Activated T-cell treated with anti-CD3 and anti-CD28 coated beads, Interleukin-2, amount 50 U/mL, for 72 hours (primary cell): Measurements from ENCODE around the gene CIT. TPM values are rescaled to one million over a fixed set of nuclear protein-coding genes. Genes with fewer than 3 reads are reported as not detected.
A peak's percentile ranks its signal among the peaks of the same experiment; 100 is the strongest.
"Not testable (repeated sequence)": the region's sequence is repeated elsewhere in the genome, so short reads cannot be mapped to it uniquely, and the experiment has no call there.

Experiments
- ATAC-seq, 2 donors: fragments of 150-1000 bp; cut with Tn5 transposase; replicated peaks in 1 of 2; 2 replicates each; pipeline ENCODE4 v1.10.0; 2021; ENCODE audit warnings: moderate library complexity in 2 of 2, mild to moderate bottlenecking in 1 of 2
- DNase-seq, 2 donors: peaks; one replicate each; pipeline ENCODE4 v3.0.0; 2021 to 2022; ENCODE audit warnings: mixed read lengths in 1 of 2
- H3K27ac Mint-ChIP-seq: one replicate; pipeline ENCODE4 v1.8.0; 2022; ENCODE audit warnings: mild to moderate bottlenecking, moderate library complexity, mixed read lengths
- H3K27me3 Mint-ChIP-seq: one replicate; pipeline ENCODE4 v1.8.0; 2022; ENCODE audit warnings: low read depth, mixed read lengths
- H3K36me3 Mint-ChIP-seq, 2 donors: one replicate each; pipeline ENCODE4 v1.8.0; 2022; ENCODE audit warnings: mixed read lengths in 2 of 2, mild to moderate bottlenecking in 1 of 2; ENCODE audit not compliant: insufficient read depth in 2 of 2
- H3K4me1 Mint-ChIP-seq: one replicate; pipeline ENCODE4 v1.8.0; 2022; ENCODE audit warnings: low read depth, mixed read lengths
- H3K4me3 Mint-ChIP-seq, 2 donors: one replicate each; pipeline ENCODE4 v1.8.0; 2022; ENCODE audit warnings: mild to moderate bottlenecking in 2 of 2, mixed read lengths in 2 of 2, moderate library complexity in 2 of 2
- H3K9me3 Mint-ChIP-seq, 2 donors: one replicate each; pipeline ENCODE4 v1.8.0; 2022; ENCODE audit warnings: mixed read lengths in 2 of 2
- total RNA-seq, 2 donors: library from RNA; stranded (reverse); gene quantifications; one replicate each; pipeline ENCODE4 v1.2.3, GENCODE V29; 2022

Gene CIT
- total RNA-seq = 10 to 100 TPM; 44.6 to 52.1 TPM

- peak; percentile 89 to 92 for DNase-seq
- ATAC-seq = peak; percentile 100
- H3K4me1 Mint-ChIP-seq = peaks cover 15% of the 10 kb centered on the region
- peak within 1 kb of the TSS; percentile 79 to 81 for H3K4me3 Mint-ChIP-seq
- peaks cover 0 to 3% of the 10 kb centered on the region in 2 donors for H3K36me3 Mint-ChIP-seq
- H3K9me3 Mint-ChIP-seq = no peaks in the 10 kb centered on the region
- peak within 1 kb of the TSS; percentile 0 for H3K27ac Mint-ChIP-seq
- H3K27me3 Mint-ChIP-seq = no peaks in the 10 kb centered on the region
These were observed at the start of gene CIT for GRCh38 chr12:119876761-119877638. TSS of gene CIT (minus strand) at chr12:119877320. CDS start at chr12:119876168, 1,152 bp downstream.

DNA sequence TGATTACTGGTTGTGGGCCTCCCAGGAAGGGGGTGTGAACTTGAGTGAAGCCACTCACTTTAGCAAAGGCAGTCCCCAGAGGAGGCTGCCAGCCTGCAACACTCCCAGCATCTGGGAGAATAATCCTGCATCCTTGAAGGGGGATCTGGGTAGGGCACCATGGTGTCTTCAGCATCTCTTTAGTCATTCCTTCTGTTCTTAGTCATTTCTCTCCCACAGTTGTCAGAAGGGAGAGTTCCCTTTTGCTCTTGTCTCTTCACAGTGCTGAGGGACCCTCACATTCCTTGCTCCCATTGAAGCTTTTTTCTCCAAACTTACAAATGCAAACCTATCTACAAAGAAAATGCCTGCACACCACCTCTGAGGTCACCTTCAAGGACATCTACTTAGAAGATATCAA lies 48.1 kb upstream of the CIT start:
- Mint-ChIP-seq H3K4me3 (no peak overlapping the region), H3K27ac (no peak overlapping the region), H3K4me1 (peaks cover 5% of the 10 kb centered on the region), H3K27me3 (peaks cover 14% of the 10 kb centered on the region), H3K9me3 (no peaks in the 10 kb centered on the region), H3K36me3 (no peaks in the 10 kb centered on the region)
- DNase-seq (no peak), ATAC-seq (peak in 1 of 2 donors; percentile 53)

- DNase-seq (no peak), ATAC-seq (no peak)
- Mint-ChIP-seq H3K27me3 (peaks cover 13% of the 10 kb centered on the region), H3K36me3 (no peaks in the 10 kb centered on the region), H3K4me3 (no peak overlapping the region), H3K9me3 (no peaks in the 10 kb centered on the region), H3K27ac (no peak overlapping the region), H3K4me1 (peaks cover 5% of the 10 kb centered on the region)
These were observed 42.9 kb upstream of the CIT start for GRCh38 chr12:119920064-119920463.

DNA sequence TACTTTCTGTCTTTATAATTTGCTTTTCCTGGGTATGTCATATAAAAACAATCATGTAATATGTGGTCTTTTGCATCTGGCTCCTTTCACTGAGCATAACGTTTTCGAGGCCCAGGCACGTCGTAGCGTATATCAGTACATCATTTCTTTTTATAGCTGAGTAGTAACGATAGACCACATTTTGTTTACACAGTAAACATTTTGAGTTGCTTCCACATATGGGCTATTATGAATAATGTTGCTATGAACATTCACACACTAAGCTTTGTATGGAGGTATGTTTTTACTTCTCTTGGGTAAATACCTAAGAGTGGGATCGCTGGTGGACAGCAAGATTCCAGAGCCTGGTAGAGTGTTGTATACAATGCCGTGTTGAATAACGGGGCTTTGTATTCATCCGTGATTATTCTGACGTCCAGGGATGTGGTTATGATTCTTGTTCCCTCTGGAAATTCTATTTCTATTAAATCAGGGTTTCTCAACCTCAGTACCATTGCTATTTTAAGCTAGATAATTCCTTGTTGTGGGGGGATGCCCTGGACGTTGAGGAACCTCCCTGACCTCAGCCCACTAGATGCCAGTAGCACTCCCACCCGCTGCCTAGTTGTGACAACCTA lies 38.9 kb upstream of the CIT start:
- H3K4me1 Mint-ChIP-seq = no peaks in the 10 kb centered on the region
- no peak for ATAC-seq
- H3K27ac Mint-ChIP-seq = no peak overlapping the region
- H3K4me3 Mint-ChIP-seq = no peak overlapping the region
- H3K9me3 Mint-ChIP-seq = no peaks in the 10 kb centered on the region
- no peaks in the 10 kb centered on the region for H3K27me3 Mint-ChIP-seq
- no peak for DNase-seq
- no peaks in the 10 kb centered on the region for H3K36me3 Mint-ChIP-seq

DNA sequence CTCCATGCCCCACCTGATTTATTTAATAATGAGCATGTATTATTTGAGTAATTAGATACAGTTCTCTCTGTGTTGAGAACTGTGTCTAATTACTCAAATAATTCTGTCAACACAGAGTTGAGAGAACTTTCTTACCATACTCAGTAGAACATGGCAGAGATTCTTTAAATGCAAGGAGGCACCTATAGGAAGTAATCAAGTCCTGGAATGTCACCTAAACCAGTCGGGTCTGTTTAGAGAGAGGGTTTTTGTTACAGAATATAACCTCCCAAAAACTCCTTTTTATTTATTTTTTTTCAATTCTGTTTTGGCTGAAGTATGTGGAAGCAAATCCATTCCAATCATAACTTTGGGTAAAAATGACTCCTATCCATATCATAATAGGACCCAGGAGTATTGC lies 37.5 kb upstream of the CIT start:
- DNase-seq = no peak
- Mint-ChIP-seq H3K4me3 (no peak overlapping the region), H3K27me3 (peaks cover 4% of the 10 kb centered on the region), H3K4me1 (no peaks in the 10 kb centered on the region), H3K9me3 (no peaks in the 10 kb centered on the region), H3K36me3 (no peaks in the 10 kb centered on the region), H3K27ac (no peak overlapping the region)
- no peak for ATAC-seq

- H3K4me3 Mint-ChIP-seq = no peak overlapping the region
- no peak for ATAC-seq
- H3K36me3 Mint-ChIP-seq = no peaks in the 10 kb centered on the region
- peaks cover 11% of the 10 kb centered on the region for H3K27me3 Mint-ChIP-seq
- H3K4me1 Mint-ChIP-seq = no peaks in the 10 kb centered on the region
- H3K27ac Mint-ChIP-seq = no peak overlapping the region
- no peak for DNase-seq
- no peaks in the 10 kb centered on the region for H3K9me3 Mint-ChIP-seq
These were observed 36.6 kb upstream of the CIT start for GRCh38 chr12:119913536-119914330.

GRCh38 chr12:119911182-119911581 lies 34.1 kb upstream of the CIT start:
- H3K36me3 Mint-ChIP-seq = no peaks in the 10 kb centered on the region
- H3K4me1 Mint-ChIP-seq = no peaks in the 10 kb centered on the region
- H3K27me3 Mint-ChIP-seq = peaks cover 11% of the 10 kb centered on the region
- no peaks in the 10 kb centered on the region for H3K9me3 Mint-ChIP-seq
- no peak overlapping the region for H3K27ac Mint-ChIP-seq
- DNase-seq (no peak), ATAC-seq (no peak)
- no peak overlapping the region for H3K4me3 Mint-ChIP-seq

DNA sequence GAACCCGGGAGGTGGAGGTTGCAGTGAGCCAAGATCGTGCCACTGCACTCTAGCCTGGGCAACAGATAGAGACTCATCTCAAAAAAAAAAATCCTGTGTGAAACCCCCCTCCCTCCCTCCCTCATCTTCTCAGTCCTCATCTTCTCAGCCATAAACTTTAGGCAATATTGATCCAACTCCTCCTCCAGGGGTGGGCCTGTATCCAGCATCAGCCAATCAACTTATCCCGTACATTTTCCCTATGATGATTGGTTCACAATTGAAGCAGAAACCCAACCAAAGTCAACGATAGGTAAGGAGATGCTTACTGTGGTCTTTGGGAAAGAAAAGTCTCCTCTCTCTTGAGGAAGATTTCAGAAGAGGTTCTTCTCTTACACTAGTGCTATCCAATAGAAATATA lies 33.5 kb upstream of the CIT start:
- no peaks in the 10 kb centered on the region for H3K36me3 Mint-ChIP-seq
- ATAC-seq (no peak), DNase-seq (no peak)
- H3K4me3 Mint-ChIP-seq = no peak overlapping the region
- H3K27ac Mint-ChIP-seq = no peak overlapping the region
- H3K27me3 Mint-ChIP-seq = peaks cover 11% of the 10 kb centered on the region
- no peaks in the 10 kb centered on the region for H3K4me1 Mint-ChIP-seq
- H3K9me3 Mint-ChIP-seq = no peaks in the 10 kb centered on the region

DNA sequence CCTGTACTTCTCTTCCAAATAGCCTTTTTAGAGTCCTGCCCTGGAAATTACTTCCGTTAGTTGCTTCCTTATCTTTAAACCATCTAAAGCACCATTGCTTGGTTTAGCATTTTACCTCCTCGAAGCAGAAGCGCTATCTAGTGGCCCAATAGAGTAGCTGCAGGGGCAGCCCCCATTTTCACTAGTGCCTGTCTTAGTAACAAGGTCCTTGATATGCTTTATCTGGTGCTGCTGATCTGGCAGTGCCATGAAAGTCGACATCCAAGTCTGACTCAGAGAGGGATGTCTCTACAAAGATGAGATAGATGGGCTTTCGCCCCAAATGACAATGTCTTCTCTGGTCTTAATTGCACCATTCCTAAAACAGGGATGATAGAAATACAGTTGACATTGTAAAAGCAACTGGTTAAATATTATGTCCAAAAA lies 25.0 kb upstream of the CIT start:
- no peaks in the 10 kb centered on the region for H3K9me3 Mint-ChIP-seq

DNA sequence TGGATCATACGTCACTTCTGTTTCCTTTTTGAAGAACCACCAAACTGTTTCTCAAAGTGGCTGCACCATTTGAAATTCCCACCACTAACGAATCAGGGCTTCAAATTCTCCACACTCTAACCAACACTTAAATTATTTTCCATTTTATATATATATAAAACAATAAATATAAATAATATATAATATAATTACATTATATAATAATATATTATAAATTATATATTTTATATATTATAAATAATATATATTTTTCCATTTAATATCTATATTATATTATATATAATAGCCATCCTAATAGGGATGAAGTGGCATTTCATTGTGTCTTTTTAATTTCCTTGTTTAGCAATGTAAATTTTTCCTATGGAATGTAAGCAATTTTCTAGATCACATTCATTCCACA lies 24.6 kb upstream of the CIT start:
- ATAC-seq = no peak
- no peak overlapping the region for H3K27ac Mint-ChIP-seq

More for the DNA sequence above, 25.0 kb upstream of the CIT start:
- Mint-ChIP-seq H3K27me3 (peaks cover 7% of the 10 kb centered on the region), H3K36me3 (no peaks in the 10 kb centered on the region), H3K4me1 (peaks cover 11% of the 10 kb centered on the region), H3K27ac (no peak overlapping the region), H3K4me3 (no peak overlapping the region)
- ATAC-seq = peak; percentile 97
- peak; percentile 75 for DNase-seq

DNA sequence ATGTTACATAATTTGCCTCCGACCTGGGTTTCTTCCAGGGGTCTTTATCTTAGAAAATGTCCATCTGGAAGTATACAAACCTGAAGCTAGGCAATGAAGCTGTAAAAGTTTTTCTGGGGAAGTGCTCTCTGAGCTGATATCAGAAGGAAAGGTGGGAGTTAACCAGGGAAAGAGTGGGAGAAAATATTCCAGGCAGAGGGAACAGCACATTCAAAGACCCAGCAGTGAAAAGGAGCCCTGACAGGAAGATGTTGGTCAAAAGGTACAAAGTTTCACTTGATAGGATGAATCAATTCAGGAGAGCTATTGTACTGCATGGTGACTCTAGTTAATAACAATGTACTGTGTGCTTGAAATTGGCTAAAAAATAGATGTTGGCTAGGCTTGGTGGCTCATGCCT lies 17.8 kb upstream of the CIT start:
- Mint-ChIP-seq H3K27ac (no peak overlapping the region), H3K9me3 (no peaks in the 10 kb centered on the region), H3K36me3 (no peaks in the 10 kb centered on the region), H3K27me3 (no peaks in the 10 kb centered on the region), H3K4me3 (no peak overlapping the region), H3K4me1 (no peaks in the 10 kb centered on the region)
- DNase-seq (no peak), ATAC-seq (no peak)

More for the DNA sequence above, 24.6 kb upstream of the CIT start:
- DNase-seq = no peak
- H3K4me3 Mint-ChIP-seq = no peak overlapping the region
- no peaks in the 10 kb centered on the region for H3K9me3 Mint-ChIP-seq
- H3K27me3 Mint-ChIP-seq = peaks cover 7% of the 10 kb centered on the region
- H3K36me3 Mint-ChIP-seq = no peaks in the 10 kb centered on the region
- H3K4me1 Mint-ChIP-seq = peaks cover 11% of the 10 kb centered on the region

- H3K4me3 Mint-ChIP-seq, H3K4me1 Mint-ChIP-seq, H3K27ac Mint-ChIP-seq, DNase-seq, ATAC-seq, H3K9me3 Mint-ChIP-seq, H3K36me3 Mint-ChIP-seq: not testable (repeated sequence)
- H3K27me3 Mint-ChIP-seq = peaks cover 11% of the 10 kb centered on the region
These were observed 15.5 kb upstream of the CIT start for GRCh38 chr12:119892611-119893010.

DNA sequence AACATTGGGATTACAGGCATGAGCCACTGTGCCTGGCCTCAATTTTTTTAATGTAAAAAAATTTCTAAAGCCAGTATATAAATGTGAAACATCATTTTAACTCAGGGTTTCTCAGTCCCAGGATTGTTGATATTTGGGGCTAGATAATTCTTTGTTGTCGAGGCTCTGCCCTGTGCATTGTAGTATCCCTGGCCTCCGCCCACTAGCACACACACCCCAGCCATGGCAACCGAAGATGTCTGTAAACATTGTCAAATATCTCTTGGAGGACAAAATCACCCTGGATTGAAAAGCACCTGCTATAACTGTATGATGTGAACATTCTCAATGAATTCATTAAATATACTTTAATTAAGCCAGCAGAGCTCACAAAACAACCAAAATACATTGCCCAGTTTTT lies 8.4 kb upstream of the CIT start:
- no peak for DNase-seq
- no peak overlapping the region for H3K4me3 Mint-ChIP-seq
- no peaks in the 10 kb centered on the region for H3K36me3 Mint-ChIP-seq
- H3K9me3 Mint-ChIP-seq = no peaks in the 10 kb centered on the region
- no peak for ATAC-seq
- H3K27ac Mint-ChIP-seq = no peak overlapping the region
- H3K27me3 Mint-ChIP-seq = peaks cover 30% of the 10 kb centered on the region
- no peaks in the 10 kb centered on the region for H3K4me1 Mint-ChIP-seq
